A549 (cell line): ENCODE results near the gene SERPIND1. TPM values are rescaled to one million over a fixed set of nuclear protein-coding genes. Genes with fewer than 3 reads are reported as not detected.
A peak's percentile ranks its signal among the peaks of the same experiment; 100 is the strongest.

Source experiments
- ATAC-seq, 2 experiments: fragments of 200-7000 bp in 1 of 2; fragments of >200 bp in 1 of 2; cut with Nextera tagmentation in 1 of 2; cut with Tn5 transposase in 1 of 2; 3 replicates each; pipeline versions ENCODE4 v1.8.0 to v1.9.1; 2018 to 2020; ENCODE audit warnings: mild to moderate bottlenecking in 1 of 2, moderate library complexity in 1 of 2
- CTCF ChIA-PET: fragments of 300-600 bp; sonication (Branson Sonifier 250); formaldehyde crosslinking; extraction: SDS; loops from one replicate; lab custom pipeline; 2021; ENCODE audit warnings: antibody characterized with exemption, inconsistent platforms; lab: Yijun Ruan, JAX
- POLR2A ChIA-PET: fragments of 350-600 bp; formaldehyde crosslinking; extraction: SDS; loops from one replicate; lab custom pipeline; 2021; ENCODE audit warnings: antibody characterized with exemption, inconsistent platforms; lab: Yijun Ruan, JAX
- DNase-seq, 2 experiments: peaks; one replicate each; pipeline versions ENCODE4 v3.0.0 to v3.0.0-alpha.2; 2011 to 2016; ENCODE audit warnings: low read depth in 1 of 2, low spot score in 1 of 2
- FAIRE-seq: peaks from 2 replicates; lab custom pipeline; 2011; peaks lifted over from hg19 to GRCh38; lab: Jason Lieb, UNC
- H3K27ac ChIP-seq, 2 experiments: fragments of >200 bp; sonication (Bioruptor Twin); formaldehyde crosslinking; 3 replicates each; pipeline ENCODE4 v1.5.1; 2016 to 2017
- H3K4me1 ChIP-seq: fragments of >200 bp; sonication (Bioruptor Twin); formaldehyde crosslinking; 3 replicates; pipeline ENCODE4 v1.6.1; 2016
- H3K4me2 ChIP-seq: fragments of >200 bp; sonication (Bioruptor Twin); formaldehyde crosslinking; 3 replicates; pipeline ENCODE4 v1.6.1; 2016
- H3K4me3 ChIP-seq: fragments of >200 bp; sonication (Bioruptor Twin); formaldehyde crosslinking; 3 replicates; pipeline ENCODE4 v1.5.1; 2016
- H3K9me3 ChIP-seq: fragments of >200 bp; sonication (Bioruptor Twin); formaldehyde crosslinking; 3 replicates; pipeline ENCODE4 v1.6.1; 2016
- ATOH8 ChIP-seq: fragments of 250-450 bp; sonication (Bioruptor Pico); IDR thresholded peaks from 2 replicates; pipeline ENCODE4 v1.5.0; 2020; ENCODE audit warnings: low read depth, mild to moderate bottlenecking, moderate library complexity
- CBX8 ChIP-seq: fragments of 200-600 bp; sonication (generic); IDR thresholded peaks from 2 replicates; pipeline ENCODE4 v1.6.1; 2016
- CHD4 ChIP-seq: fragments of 200-600 bp; sonication (generic); IDR thresholded peaks from 2 replicates; pipeline ENCODE4 v1.6.1; 2016; ENCODE audit warnings: antibody characterized with exemption, mild to moderate bottlenecking, borderline replicate concordance
- CTCF ChIP-seq: fragments of >200 bp; sonication (Bioruptor Twin); formaldehyde crosslinking; IDR thresholded peaks from 3 replicates; pipeline ENCODE4 v1.5.1; 2016
- EP300 ChIP-seq, 2 experiments: fragments of >200 bp; sonication (Bioruptor Twin); formaldehyde crosslinking; IDR thresholded peaks; 2 replicates in 1 of 2; 3 replicates in 1 of 2; pipeline ENCODE4 v1.6.1; 2016 to 2017
- HMGXB4 ChIP-seq: fragments of 250-450 bp; sonication (Bioruptor Pico); IDR thresholded peaks from 2 replicates; pipeline ENCODE4 v1.5.0; 2021; ENCODE audit warnings: mild to moderate bottlenecking, moderate library complexity, borderline replicate concordance
- HOXA7 ChIP-seq: fragments of 250-450 bp; sonication (Bioruptor Pico); IDR thresholded peaks from 2 replicates; pipeline ENCODE4 v1.5.0; 2020; ENCODE audit warnings: mild to moderate bottlenecking, moderate library complexity
- HOXB13 ChIP-seq: fragments of 250-450 bp; sonication (Bioruptor Pico); IDR thresholded peaks from 2 replicates; pipeline ENCODE4 v1.5.0; 2020; ENCODE audit warnings: low read depth, mild to moderate bottlenecking, moderate library complexity
- HOXB5 ChIP-seq: fragments of 250-450 bp; sonication (Bioruptor Pico); IDR thresholded peaks from 2 replicates; pipeline ENCODE4 v1.5.0; 2020; ENCODE audit warnings: mild to moderate bottlenecking, moderate library complexity
- JUNB ChIP-seq: fragments of >200 bp; sonication (Bioruptor Twin); formaldehyde crosslinking; IDR thresholded peaks from 2 replicates; pipeline ENCODE4 v1.6.1; 2016
- MAZ ChIP-seq: fragments of 150-350 bp; IDR thresholded peaks from 2 replicates; pipeline ENCODE4 v1.6.1; 2014; ENCODE audit warnings: antibody characterized with exemption, low read depth, low read length, borderline replicate concordance
- MYC ChIP-seq: IDR thresholded peaks from 2 replicates; pipeline ENCODE4 v1.6.1; 2012; ENCODE audit warnings: mild to moderate bottlenecking, inconsistent platforms, low read length, improper control_type of control experiment, borderline replicate concordance
- NR3C1 ChIP-seq: fragments of >200 bp; sonication (Bioruptor Twin); formaldehyde crosslinking; IDR thresholded peaks from 3 replicates; pipeline ENCODE4 v1.6.1; 2017
- PHF8 ChIP-seq: fragments of 200-600 bp; sonication (generic); IDR thresholded peaks from 2 replicates; pipeline ENCODE4 v1.6.1; 2016; ENCODE audit warnings: low read depth, mild to moderate bottlenecking, antibody characterized with exemption, moderate library complexity, borderline replicate concordance
- POLR2A ChIP-seq: IDR thresholded peaks from 2 replicates; pipeline ENCODE4 v1.6.1; 2012; ENCODE audit warnings: mild to moderate bottlenecking, low read length
- RAD21 ChIP-seq, 2 experiments: fragments of >200 bp in 1 of 2; sonication (Bioruptor Twin) in 1 of 2; formaldehyde crosslinking in 1 of 2; IDR thresholded peaks in 1 of 2; conservative IDR thresholded peaks in 1 of 2; 2 replicates in 1 of 2; 3 replicates in 1 of 2; pipeline ENCODE4 v1.6.1; 2012 to 2018; ENCODE audit warnings: inconsistent platforms in 1 of 2
- RFX5 ChIP-seq: fragments of 450-650 bp; IDR thresholded peaks from 2 replicates; pipeline ENCODE4 v1.7.1; 2014; ENCODE audit warnings: antibody characterized with exemption, mild to moderate bottlenecking, moderate library complexity
- SMC3 ChIP-seq: fragments of >200 bp; sonication (Bioruptor Twin); formaldehyde crosslinking; IDR thresholded peaks from 3 replicates; pipeline ENCODE4 v1.6.1; 2018; ENCODE audit warnings: inconsistent platforms
- TP53 ChIP-seq: fragments of 250-450 bp; sonication (Bioruptor Pico); IDR thresholded peaks from 2 replicates; pipeline ENCODE4 v1.5.0; 2021; ENCODE audit warnings: mild to moderate bottlenecking, moderate library complexity
- ZFP36 ChIP-seq: fragments of 450-650 bp; IDR thresholded peaks from 2 replicates; pipeline ENCODE4 v1.6.1; 2014; ENCODE audit warnings: borderline replicate concordance; ENCODE audit not compliant: partially characterized antibody
- WGBS: methylation state at CpG from one replicate; pipeline ENCODE4 v1.1.6; 2017; ENCODE audit errors: missing lambda C conversion rate; 5-methylcytosine and 5-hydroxymethylcytosine counted together
- polyA plus RNA-seq, 4 experiments: library from polyadenylated mRNA; depleted of rRNA in 3 of 4; stranded (reverse); fragments of >200 nt; fragmentation: RNase III in 1 of 4; extraction: RNeasy Plus Mini Kit Qiagen cat#74134 plus additional on column Dnase treatment in 1 of 4; gene quantifications; 2 replicates in 3 of 4; 3 replicates in 1 of 4; pipeline ENCODE4 v1.2.3, GENCODE V29; 2011 to 2017

SERPIND1 gene
- polyA plus RNA-seq, 2 of the 4 experiments (the other 2 are of a cell fraction): not detected

GRCh38 chr22:20802922-20803553, 29.1 kb downstream of the SERPIND1 start:
- peaks cover 24% of the 10 kb centered on the region for H3K4me1 ChIP-seq
- H3K4me2 ChIP-seq: no peak overlapping the region
- TF ChIP-seq EP300 (IDR thresholded peaks at IDR 0.05): no peak
- no peak for TF ChIP-seq POLR2A
- TF ChIP-seq ZFP36: no peak
- no peak for TF ChIP-seq HMGXB4
- TF ChIP-seq CHD4: no peak
- TF ChIP-seq TP53: no peak
- no peak for TF ChIP-seq SMC3
- TF ChIP-seq MAZ: no peak
- TF ChIP-seq CBX8: no peak
- no peak for TF ChIP-seq PHF8
- no peak for TF ChIP-seq ATOH8 (CRISPR knock-in tag)
- TF ChIP-seq HOXB5 (CRISPR knock-in tag): no peak
- TF ChIP-seq RFX5: no peak
- TF ChIP-seq MYC: no peak
- TF ChIP-seq HOXB13: no peak
- TF ChIP-seq NR3C1: no peak
- TF ChIP-seq HOXA7: no peak
- TF ChIP-seq JUNB: no peak
- TF ChIP-seq, all 56 proteins: peak for 0
- FAIRE-seq: no peak
- no peaks in the 10 kb centered on the region for H3K9me3 ChIP-seq
- ChIA-PET POLR2A (interaction anchor here (1.5 kb wide), 1 partner anchor 179 kb away, joined by 3 read pairs; the partner anchor contains the start of gene LZTR1), CTCF (interaction anchor here (0.7 to 3.8 kb wide), 14 partner anchors 9 to 120 kb away, joined by 3 to 26 read pairs (median 5); partner anchors contain the start of gene SNAP29)
- H3K4me3 ChIP-seq: no peak overlapping the region
- no peak for ATAC-seq
- DNase-seq: no peak
- H3K27ac ChIP-seq: no peak overlapping the region
- WGBS: 94% methylated on average over 8 of the region's 11 CpGs

- ChIA-PET POLR2A (interaction anchor here (0.5 to 1.5 kb wide), 3 partner anchors 143 to 195 kb away, joined by 3 to 4 read pairs (median 4); partner anchors contain the start of gene LZTR1), CTCF (interaction anchor here (0.6 to 3.8 kb wide), 30 partner anchors 9 to 202 kb away, joined by 3 to 26 read pairs (median 4); partner anchors contain the start of genes CRKL, LZTR1 and SNAP29)
- peak; percentile 64 to 78 for TF ChIP-seq RAD21 (conservative IDR thresholded peaks at IDR 0.05 in 1 of 2, IDR thresholded peaks at IDR 0.05 in 1 of 2)
- 0 out of 3 replicates have a peak, but pooled peaks have one; percentile 28 for TF ChIP-seq SMC3
- TF ChIP-seq HOXB13: no peak
- TF ChIP-seq CTCF: peak; percentile 51
- Histone ChIP-seq H3K9me3 (no peaks in the 10 kb centered on the region), H3K4me3 (no peak overlapping the region), H3K27ac (no peak overlapping the region), H3K4me1 (peaks cover 24% of the 10 kb centered on the region), H3K4me2 (no peak overlapping the region)
- FAIRE-seq: no peak
- peak; percentile 85 to 86; a peak in 5 of 6 replicates for ATAC-seq
- peak; percentile 22 to 39 for DNase-seq
- 82% methylated on average over 6 of the region's 11 CpGs for WGBS
Measured at GRCh38 chr22:20803696-20804324, 29.9 kb downstream of the SERPIND1 start.
